OCI-LY7 (cell line): ENCODE data around the gene VOPP1. TPM values are rescaled to one million over a fixed set of nuclear protein-coding genes. Genes with fewer than 3 reads are reported as not detected.

Source experiments
- BruUV-seq: library from RNA; stranded (reverse); fragments of 400-500 nt; replicated peaks from 2 replicates; lab custom pipeline; 2021; lab: Mats Ljungman, UMichigan
- CTCF ChIA-PET: fragments of 300-600 bp; sonication (Branson Sonifier 250); formaldehyde crosslinking; loops from one replicate; lab custom pipeline; 2022; ENCODE audit warnings: antibody characterized with exemption; ENCODE audit not compliant: unreplicated experiment; lab: Charles Lee
- POLR2A ChIA-PET: fragments of 300-600 bp; sonication (Branson Sonifier 250); formaldehyde crosslinking; loops from one replicate; lab custom pipeline; 2022; ENCODE audit warnings: antibody characterized with exemption; lab: Charles Lee
- DNase-seq: peaks from one replicate; pipeline ENCODE4 v3.0.0-alpha.2; 2015; ENCODE audit warnings: low spot score
- H2AFZ ChIP-seq: fragments of 200-600 bp; sonication (generic), shearing (Covaris generic); 2 replicates; pipeline ENCODE4 v1.6.1; 2014; ENCODE audit warnings: mild to moderate bottlenecking, antibody characterized with exemption, low read length, moderate library complexity
- H3K27ac ChIP-seq: fragments of 200-600 bp; sonication (generic); 2 replicates; pipeline ENCODE4 v1.5.1; 2014; ENCODE audit warnings: mixed run types, low read depth, mild to moderate bottlenecking, moderate library complexity, low read length, inconsistent platforms; ENCODE audit not compliant: poor library complexity, severe bottlenecking
- H3K36me3 ChIP-seq: fragments of 200-600 bp; sonication (generic); 2 replicates; pipeline ENCODE4 v1.6.1; 2014; ENCODE audit warnings: mild to moderate bottlenecking, antibody characterized with exemption, low read length, moderate library complexity, mixed read lengths; ENCODE audit not compliant: insufficient read depth
- H3K4me1 ChIP-seq: fragments of 200-600 bp; sonication (generic); 2 replicates; pipeline ENCODE4 v1.5.1; 2014; ENCODE audit warnings: mild to moderate bottlenecking, low read length; ENCODE audit not compliant: insufficient read depth, poor library complexity, severe bottlenecking
- H3K4me2 ChIP-seq: fragments of 200-600 bp; sonication (generic); 2 replicates; pipeline ENCODE4 v1.6.1; 2014; ENCODE audit warnings: mild to moderate bottlenecking, low read length
- H3K4me3 ChIP-seq: fragments of 200-600 bp; sonication (generic); 2 replicates; pipeline ENCODE4 v1.5.1; 2014; ENCODE audit warnings: mild to moderate bottlenecking, low read depth, low read length; ENCODE audit not compliant: poor library complexity, severe bottlenecking
- H3K79me2 ChIP-seq: fragments of 200-600 bp; sonication (generic); 2 replicates; pipeline ENCODE4 v1.6.1; 2016; ENCODE audit warnings: low read depth, mild to moderate bottlenecking, low read length, moderate library complexity, mixed read lengths; ENCODE audit not compliant: insufficient read depth
- H3K9me2 ChIP-seq: fragments of 200-600 bp; sonication (generic); 2 replicates; pipeline ENCODE4 v1.6.1; 2016; ENCODE audit warnings: mild to moderate bottlenecking, low read length, mixed read lengths; ENCODE audit not compliant: insufficient read depth
- H3K9me3 ChIP-seq: fragments of 200-600 bp; sonication (generic); 2 replicates; pipeline ENCODE4 v1.6.1; 2014; ENCODE audit warnings: mild to moderate bottlenecking, mixed run types, low read length, mixed read lengths
- H4K20me1 ChIP-seq: fragments of 200-600 bp; sonication (generic); 2 replicates; pipeline ENCODE4 v1.6.1; 2014; ENCODE audit warnings: mild to moderate bottlenecking, antibody characterized with exemption, low read length, moderate library complexity, mixed read lengths; ENCODE audit not compliant: insufficient read depth
- EZH2phosphoT487 ChIP-seq: fragments of 200-600 bp; sonication (generic); IDR thresholded peaks from 2 replicates; pipeline ENCODE4 v1.6.1; 2018; ENCODE audit warnings: low read depth, borderline replicate concordance, mild to moderate bottlenecking, mixed run types, antibody characterized with exemption, low read length, moderate library complexity, mixed read lengths
- intact Hi-C: fragments of 100-400 bp; cut with micrococcal nuclease; formaldehyde crosslinking; loops from one replicate; pipeline ENCODE4 v1.10.0; 2022; ENCODE audit not compliant: unreplicated experiment
- total RNA-seq, 2 experiments: library from RNA; depleted of rRNA in 1 of 2; stranded (reverse); fragments of >200 nt in 1 of 2; shearing (Covaris generic) in 1 of 2; gene quantifications; 2 replicates each; pipeline ENCODE4 v1.2.3, GENCODE V29; 2014 to 2022
- TF ChIP-seq, protein P1 (sequence below): fragments of 200-600 bp; sonication (generic); conservative IDR thresholded peaks from 2 replicates; pipeline ENCODE4 v1.5.1; 2014; ENCODE audit warnings: mild to moderate bottlenecking, antibody characterized with exemption, low read length, moderate library complexity, mixed read lengths

VOPP1 gene
- total RNA-seq, 2 experiments from 2014 or later: 68.8 to 72.1 TPM

GRCh38 chr7:55576753-55577152, 4.5 kb upstream of the VOPP1 start:
- Histone ChIP-seq H4K20me1 (no peaks in the 10 kb centered on the region), H3K9me2 (no peaks in the 10 kb centered on the region), H3K9me3 (no peaks in the 10 kb centered on the region), H3K79me2 (peaks cover 2% of the 10 kb centered on the region; the same call in 1 of the 2 replicates), H3K4me1 (peaks cover 20% of the 10 kb centered on the region), H3K4me2 (no peak overlapping the region), H3K4me3 (no peak overlapping the region), H3K36me3 (no peaks in the 10 kb centered on the region), H3K27ac (no peak overlapping the region), H2AFZ (no peak overlapping the region)
- TF ChIP-seq, protein P1, sequence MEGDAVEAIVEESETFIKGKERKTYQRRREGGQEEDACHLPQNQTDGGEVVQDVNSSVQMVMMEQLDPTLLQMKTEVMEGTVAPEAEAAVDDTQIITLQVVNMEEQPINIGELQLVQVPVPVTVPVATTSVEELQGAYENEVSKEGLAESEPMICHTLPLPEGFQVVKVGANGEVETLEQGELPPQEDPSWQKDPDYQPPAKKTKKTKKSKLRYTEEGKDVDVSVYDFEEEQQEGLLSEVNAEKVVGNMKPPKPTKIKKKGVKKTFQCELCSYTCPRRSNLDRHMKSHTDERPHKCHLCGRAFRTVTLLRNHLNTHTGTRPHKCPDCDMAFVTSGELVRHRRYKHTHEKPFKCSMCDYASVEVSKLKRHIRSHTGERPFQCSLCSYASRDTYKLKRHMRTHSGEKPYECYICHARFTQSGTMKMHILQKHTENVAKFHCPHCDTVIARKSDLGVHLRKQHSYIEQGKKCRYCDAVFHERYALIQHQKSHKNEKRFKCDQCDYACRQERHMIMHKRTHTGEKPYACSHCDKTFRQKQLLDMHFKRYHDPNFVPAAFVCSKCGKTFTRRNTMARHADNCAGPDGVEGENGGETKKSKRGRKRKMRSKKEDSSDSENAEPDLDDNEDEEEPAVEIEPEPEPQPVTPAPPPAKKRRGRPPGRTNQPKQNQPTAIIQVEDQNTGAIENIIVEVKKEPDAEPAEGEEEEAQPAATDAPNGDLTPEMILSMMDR: no peak
- TF ChIP-seq EZH2phosphoT487: no peak
- no TSS peak for BruUV-seq
- POLR2A ChIA-PET: no interaction called here
- intact Hi-C loops: loop anchor here (10.0 kb wide), 1 partner anchor 328 kb away; no protein-coding TSS in a partner anchor
- CTCF ChIA-PET: no interaction called here
- no peak for DNase-seq

- intact Hi-C loops: loop anchor here (10.0 kb wide), 1 partner anchor 329 kb away; no protein-coding TSS in a partner anchor
- H3K9me3 ChIP-seq: no peaks in the 10 kb centered on the region
- H3K36me3 ChIP-seq: no peaks in the 10 kb centered on the region
- POLR2A ChIA-PET: no interaction called here
- H3K9me2 ChIP-seq: no peaks in the 10 kb centered on the region
- H2AFZ ChIP-seq: no peak overlapping the region
- CTCF ChIA-PET: interaction anchor here (0.6 to 0.7 kb wide), 2 partner anchors 14 to 72 kb away, joined by 3 to 4 read pairs; no protein-coding TSS in a partner anchor
- H3K4me1 ChIP-seq: peaks cover 20% of the 10 kb centered on the region
- H3K4me3 ChIP-seq: no peak overlapping the region
- BruUV-seq: no TSS peak
- no peak for TF ChIP-seq EZH2phosphoT487
- TF ChIP-seq, protein P1: no peak
- no peak for DNase-seq
- H3K4me2 ChIP-seq: no peak overlapping the region
- peaks cover 12% of the 10 kb centered on the region; the same call in 1 of the 2 replicates for H3K79me2 ChIP-seq
- no peak overlapping the region for H3K27ac ChIP-seq
- H4K20me1 ChIP-seq: no peaks in the 10 kb centered on the region
These were observed 3.4 kb upstream of the VOPP1 start for GRCh38 chr7:55575733-55576132.

GRCh38 chr7:55575098-55575497, 2.8 kb upstream of the VOPP1 start:
- Histone ChIP-seq H3K79me2 (peaks cover 19% of the 10 kb centered on the region; the same call in 1 of the 2 replicates), H3K9me2 (no peaks in the 10 kb centered on the region), H3K4me3 (no peak overlapping the region), H4K20me1 (0 out of 2 replicates have a peak, but pooled peaks cover 3% of the 10 kb centered on the region), H3K9me3 (no peaks in the 10 kb centered on the region), H3K36me3 (no peaks in the 10 kb centered on the region), H2AFZ (no peak overlapping the region), H3K4me2 (no peak overlapping the region), H3K4me1 (peaks cover 25% of the 10 kb centered on the region), H3K27ac (no peak overlapping the region)
- CTCF ChIA-PET: interaction anchor here (0.6 to 0.7 kb wide), 2 partner anchors 14 to 71 kb away, joined by 3 to 4 read pairs; no protein-coding TSS in a partner anchor
- TF ChIP-seq EZH2phosphoT487: no peak
- TF ChIP-seq, protein P1: no peak
- intact Hi-C loops: loop anchor here (10.0 kb wide), 1 partner anchor 330 kb away; no protein-coding TSS in a partner anchor
- no TSS peak for BruUV-seq
- POLR2A ChIA-PET: interaction anchor here (0.6 kb wide), 1 partner anchor 34 kb away, joined by 3 read pairs; no protein-coding TSS in a partner anchor
- DNase-seq: no peak
